ENCODE results near the gene KLF7. TPM values are rescaled to one million over a fixed set of nuclear protein-coding genes. Genes with fewer than 3 reads are reported as not detected.
A peak's percentile ranks its signal among the peaks of the same experiment; 100 is the strongest.

Gene KLF7
- polyA plus RNA-seq, 1 donor from 2014 or later = 31.5 TPM

- Histone ChIP-seq H3K27ac (ENCODE audit: low read length) (peak overlapping the region; percentile 80), H3K79me2 (replicated peaks; ENCODE audit: insufficient read depth, low read length) (peaks cover 100% of the 10 kb centered on the region), H3K4me3 (ENCODE audit: low read length) (no peak overlapping the region), H2AFZ (ENCODE audit: low read depth, low read length) (no peak overlapping the region), H4K20me1 (ENCODE audit: insufficient read depth) (peaks cover 44% of the 10 kb centered on the region), H3K9ac (ENCODE audit: low read length) (no peak overlapping the region), H3K9me3 (ENCODE audit: low read length) (no peaks in the 10 kb centered on the region), H3F3A (ENCODE audit: insufficient read depth, low read length, poor library complexity, severe bottlenecking) (no peaks in the 10 kb centered on the region), H3K4me2 (ENCODE audit: low read length) (no peak overlapping the region), H3K36me3 (ENCODE audit: insufficient read depth, low read length) (no peaks in the 10 kb centered on the region), H3K27me3 (ENCODE audit: insufficient read depth, low read depth, low read length) (no peaks in the 10 kb centered on the region), H3K9me2 (ENCODE audit: insufficient read depth, low read length) (no peaks in the 10 kb centered on the region)
- TF ChIP-seq, protein P1, sequence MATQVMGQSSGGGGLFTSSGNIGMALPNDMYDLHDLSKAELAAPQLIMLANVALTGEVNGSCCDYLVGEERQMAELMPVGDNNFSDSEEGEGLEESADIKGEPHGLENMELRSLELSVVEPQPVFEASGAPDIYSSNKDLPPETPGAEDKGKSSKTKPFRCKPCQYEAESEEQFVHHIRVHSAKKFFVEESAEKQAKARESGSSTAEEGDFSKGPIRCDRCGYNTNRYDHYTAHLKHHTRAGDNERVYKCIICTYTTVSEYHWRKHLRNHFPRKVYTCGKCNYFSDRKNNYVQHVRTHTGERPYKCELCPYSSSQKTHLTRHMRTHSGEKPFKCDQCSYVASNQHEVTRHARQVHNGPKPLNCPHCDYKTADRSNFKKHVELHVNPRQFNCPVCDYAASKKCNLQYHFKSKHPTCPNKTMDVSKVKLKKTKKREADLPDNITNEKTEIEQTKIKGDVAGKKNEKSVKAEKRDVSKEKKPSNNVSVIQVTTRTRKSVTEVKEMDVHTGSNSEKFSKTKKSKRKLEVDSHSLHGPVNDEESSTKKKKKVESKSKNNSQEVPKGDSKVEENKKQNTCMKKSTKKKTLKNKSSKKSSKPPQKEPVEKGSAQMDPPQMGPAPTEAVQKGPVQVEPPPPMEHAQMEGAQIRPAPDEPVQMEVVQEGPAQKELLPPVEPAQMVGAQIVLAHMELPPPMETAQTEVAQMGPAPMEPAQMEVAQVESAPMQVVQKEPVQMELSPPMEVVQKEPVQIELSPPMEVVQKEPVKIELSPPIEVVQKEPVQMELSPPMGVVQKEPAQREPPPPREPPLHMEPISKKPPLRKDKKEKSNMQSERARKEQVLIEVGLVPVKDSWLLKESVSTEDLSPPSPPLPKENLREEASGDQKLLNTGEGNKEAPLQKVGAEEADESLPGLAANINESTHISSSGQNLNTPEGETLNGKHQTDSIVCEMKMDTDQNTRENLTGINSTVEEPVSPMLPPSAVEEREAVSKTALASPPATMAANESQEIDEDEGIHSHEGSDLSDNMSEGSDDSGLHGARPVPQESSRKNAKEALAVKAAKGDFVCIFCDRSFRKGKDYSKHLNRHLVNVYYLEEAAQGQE (IDR thresholded peaks at IDR 0.05; ENCODE audit: borderline replicate concordance) = no peak
- TF ChIP-seq RAD21 (conservative IDR thresholded peaks at IDR 0.05) (no peak), EP300 (conservative IDR thresholded peaks at IDR 0.05; ENCODE audit: poor library complexity, severe bottlenecking) (no peak), SMC3 (conservative IDR thresholded peaks at IDR 0.05; ENCODE audit: poor library complexity) (no peak), POLR2AphosphoS5 (IDR thresholded peaks at IDR 0.05) (no peak), TAF1 (IDR thresholded peaks at IDR 0.05; ENCODE audit: low read depth) (no peak), MXI1 (conservative IDR thresholded peaks at IDR 0.05; ENCODE audit: poor library complexity, severe bottlenecking) (no peak), EZH2 (IDR thresholded peaks at IDR 0.05; ENCODE audit: borderline replicate concordance, insufficient read depth, low read length, poor library complexity, severe bottlenecking) (no peak)
- TF ChIP-seq, protein P2, sequence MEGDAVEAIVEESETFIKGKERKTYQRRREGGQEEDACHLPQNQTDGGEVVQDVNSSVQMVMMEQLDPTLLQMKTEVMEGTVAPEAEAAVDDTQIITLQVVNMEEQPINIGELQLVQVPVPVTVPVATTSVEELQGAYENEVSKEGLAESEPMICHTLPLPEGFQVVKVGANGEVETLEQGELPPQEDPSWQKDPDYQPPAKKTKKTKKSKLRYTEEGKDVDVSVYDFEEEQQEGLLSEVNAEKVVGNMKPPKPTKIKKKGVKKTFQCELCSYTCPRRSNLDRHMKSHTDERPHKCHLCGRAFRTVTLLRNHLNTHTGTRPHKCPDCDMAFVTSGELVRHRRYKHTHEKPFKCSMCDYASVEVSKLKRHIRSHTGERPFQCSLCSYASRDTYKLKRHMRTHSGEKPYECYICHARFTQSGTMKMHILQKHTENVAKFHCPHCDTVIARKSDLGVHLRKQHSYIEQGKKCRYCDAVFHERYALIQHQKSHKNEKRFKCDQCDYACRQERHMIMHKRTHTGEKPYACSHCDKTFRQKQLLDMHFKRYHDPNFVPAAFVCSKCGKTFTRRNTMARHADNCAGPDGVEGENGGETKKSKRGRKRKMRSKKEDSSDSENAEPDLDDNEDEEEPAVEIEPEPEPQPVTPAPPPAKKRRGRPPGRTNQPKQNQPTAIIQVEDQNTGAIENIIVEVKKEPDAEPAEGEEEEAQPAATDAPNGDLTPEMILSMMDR (IDR thresholded peaks at IDR 0.05; ENCODE audit: poor library complexity, severe bottlenecking) = no peak
Observed at GRCh38 chr2:207108440-207108839, 57.3 kb downstream of the KLF7 start.

GRCh38 chr2:207107551-207107950 lies 58.2 kb downstream of the KLF7 start:
- Histone ChIP-seq H3K4me2 (ENCODE audit: low read length) (no peak overlapping the region), H4K20me1 (ENCODE audit: insufficient read depth) (peaks cover 37% of the 10 kb centered on the region), H3K79me2 (replicated peaks; ENCODE audit: insufficient read depth, low read length) (peaks cover 98% of the 10 kb centered on the region), H3K9me2 (ENCODE audit: insufficient read depth, low read length) (no peaks in the 10 kb centered on the region), H3K27me3 (ENCODE audit: insufficient read depth, low read depth, low read length) (no peaks in the 10 kb centered on the region), H3K27ac (ENCODE audit: low read length) (peak overlapping the region; percentile 35), H3F3A (ENCODE audit: insufficient read depth, low read length, poor library complexity, severe bottlenecking) (no peaks in the 10 kb centered on the region), H3K9ac (ENCODE audit: low read length) (no peak overlapping the region), H3K9me3 (ENCODE audit: low read length) (no peaks in the 10 kb centered on the region), H3K36me3 (ENCODE audit: insufficient read depth, low read length) (no peaks in the 10 kb centered on the region), H3K4me3 (ENCODE audit: low read length) (no peak overlapping the region), H2AFZ (ENCODE audit: low read depth, low read length) (no peak overlapping the region)
- no peak for TF ChIP-seq EZH2 (IDR thresholded peaks at IDR 0.05; ENCODE audit: borderline replicate concordance, insufficient read depth, low read length, poor library complexity, severe bottlenecking)
- no peak for TF ChIP-seq POLR2AphosphoS5 (IDR thresholded peaks at IDR 0.05)
- no peak for TF ChIP-seq EP300 (conservative IDR thresholded peaks at IDR 0.05; ENCODE audit: poor library complexity, severe bottlenecking)
- TF ChIP-seq TAF1 (IDR thresholded peaks at IDR 0.05; ENCODE audit: low read depth) = no peak
- TF ChIP-seq MXI1 (conservative IDR thresholded peaks at IDR 0.05; ENCODE audit: poor library complexity, severe bottlenecking) = no peak
- no peak for TF ChIP-seq RAD21 (conservative IDR thresholded peaks at IDR 0.05)
- TF ChIP-seq, protein P1 (IDR thresholded peaks at IDR 0.05; ENCODE audit: borderline replicate concordance) = no peak
- no peak for TF ChIP-seq SMC3 (conservative IDR thresholded peaks at IDR 0.05; ENCODE audit: poor library complexity)
